DMS53 treated with DMSO at 0.1 percent for 48 hours (cell line): Measurements from ENCODE around the gene ADAMTS4.

Experiments
- DNase-seq: peaks from one replicate; lab custom pipeline; 2025; ENCODE audit not compliant: unreplicated experiment; lab: John Stamatoyannopoulos, UW

The ADAMTS4 gene

GRCh38 chr1:161175771-161176453 lies 22.9 kb downstream of the ADAMTS4 start:
- DNase-seq = no peak

GRCh38 chr1:161174911-161175310 lies 23.9 kb downstream of the ADAMTS4 start:
- no peak for DNase-seq

GRCh38 chr1:161173711-161174110 lies 25.1 kb downstream of the ADAMTS4 start:
- no peak for DNase-seq

GRCh38 chr1:161172776-161173376 lies 26.0 kb downstream of the ADAMTS4 start:
- no peak for DNase-seq

- DNase-seq = no peak
These were observed 26.5 kb downstream of the ADAMTS4 start for GRCh38 chr1:161172349-161172748.

- no peak for DNase-seq
These were observed 27.2 kb downstream of the ADAMTS4 start for GRCh38 chr1:161171696-161172095.

GRCh38 chr1:161171191-161171590 lies 27.7 kb downstream of the ADAMTS4 start:
- DNase-seq = no peak

GRCh38 chr1:161168906-161169305 lies 29.9 kb downstream of the ADAMTS4 start:
- DNase-seq = no peak

GRCh38 chr1:161166669-161167548 lies 31.9 kb downstream of the ADAMTS4 start:
- DNase-seq = no peak

- DNase-seq = peak; percentile 98
These were observed 32.8 kb downstream of the ADAMTS4 start, which contains the start of gene PPOX for GRCh38 chr1:161165742-161166668. TSS of gene PPOX (plus strand) at chr1:161166426. CDS start at chr1:161166848, 422 bp downstream.

GRCh38 chr1:161164901-161165610 lies 33.8 kb downstream of the ADAMTS4 start:
- no peak for DNase-seq

- no peak for DNase-seq
These were observed 35.1 kb downstream of the ADAMTS4 start for GRCh38 chr1:161163793-161164192.

- no peak for DNase-seq
These were observed 36.0 kb downstream of the ADAMTS4 start for GRCh38 chr1:161162806-161163205.

- DNase-seq = no peak
These were observed 36.8 kb downstream of the ADAMTS4 start for GRCh38 chr1:161162052-161162451.

- no peak for DNase-seq
These were observed 37.2 kb downstream of the ADAMTS4 start for GRCh38 chr1:161161652-161162051.

GRCh38 chr1:161160671-161161145 lies 38.1 kb downstream of the ADAMTS4 start:
- no peak for DNase-seq

- DNase-seq = no peak
These were observed 39.0 kb downstream of the ADAMTS4 start for GRCh38 chr1:161159913-161160243.

- peak; percentile 80 for DNase-seq
These were observed 39.6 kb downstream of the ADAMTS4 start, which contains the start of gene USP21 for GRCh38 chr1:161159087-161159912. TSS of gene USP21 (plus strand) at chr1:161159500. CDS start at chr1:161160641, 1,141 bp downstream.
